HG03521 (cell line): ENCODE results near the gene MTCL1.

Experiments used
- ATAC-seq: cut with Tn5 transposase; IDR thresholded peaks from one replicate; pipeline ENCODE4 v1.9.1; 2021; ENCODE audit warnings: mild to moderate bottlenecking, moderate library complexity; ENCODE audit not compliant: unreplicated experiment

The MTCL1 gene

DNA sequence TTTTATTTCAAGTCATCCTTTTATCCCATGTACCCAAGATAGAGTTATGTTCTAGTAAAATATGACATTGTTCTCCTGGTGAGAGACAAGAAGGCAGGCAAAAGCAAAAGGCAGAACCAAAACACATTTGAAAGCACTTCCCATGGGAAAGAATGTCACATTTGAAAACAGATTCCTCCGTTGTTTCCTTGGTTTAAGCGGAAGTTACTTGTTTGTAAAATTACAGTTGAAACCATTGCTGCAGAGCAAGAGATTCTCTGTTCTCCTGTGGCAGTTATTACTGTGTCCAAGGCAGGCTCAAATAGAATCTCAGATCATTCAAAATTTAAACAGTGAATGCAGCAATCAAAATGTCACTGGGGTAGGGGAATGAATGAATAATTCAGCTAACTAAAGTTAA, 149.6 kb downstream of the MTCL1 start:
- ATAC-seq, result no peak

DNA sequence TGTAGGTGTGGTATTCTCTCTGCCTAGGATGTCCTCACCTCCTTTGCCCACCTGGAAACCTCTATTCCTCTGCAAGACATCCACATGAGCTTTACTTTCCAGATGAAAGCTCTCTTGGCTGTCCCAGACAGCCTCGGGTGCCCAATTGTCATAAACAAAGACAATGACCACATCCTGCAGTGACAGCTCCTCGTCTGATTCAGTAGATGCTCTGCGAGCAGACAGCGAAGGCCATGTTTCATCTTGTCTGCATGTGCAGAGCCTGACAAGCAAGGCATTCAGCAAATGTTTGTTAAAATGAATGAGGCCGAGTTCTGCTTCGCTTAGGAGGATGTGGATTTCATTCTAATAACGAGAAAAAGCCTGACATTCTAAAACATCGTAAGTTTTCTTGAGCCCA, 150.9 kb downstream of the MTCL1 start:
- no peak for ATAC-seq

DNA sequence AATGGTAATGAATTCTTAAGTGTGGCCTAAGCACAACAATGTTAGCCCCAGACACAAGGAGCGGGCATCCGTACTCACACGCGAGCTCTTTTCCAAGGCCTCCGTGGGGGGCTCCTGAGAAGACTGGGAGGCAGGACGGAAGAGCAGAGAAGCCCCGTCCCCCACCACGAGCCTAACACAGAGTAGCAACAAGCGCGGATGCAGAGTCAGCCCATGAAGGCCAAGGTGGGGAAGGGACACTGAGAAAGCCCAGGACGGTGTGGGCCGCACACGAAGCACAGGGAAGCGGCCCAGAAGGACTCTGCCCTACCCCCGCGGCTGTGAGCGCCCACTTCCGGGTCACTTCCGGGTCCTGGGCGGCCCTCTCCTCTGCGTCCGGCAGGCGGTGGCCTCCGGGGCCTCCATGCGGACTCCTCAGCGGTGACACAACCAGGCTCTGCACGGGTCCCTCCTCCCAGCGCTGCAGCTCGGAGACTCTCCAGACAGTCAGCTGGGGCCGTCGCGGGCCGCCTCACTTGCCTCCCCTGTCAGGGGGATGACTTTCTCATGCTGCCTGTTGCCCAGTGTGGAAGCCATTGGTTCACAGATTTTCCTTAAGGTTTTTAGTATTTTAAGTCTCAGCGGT, 151.5 kb downstream of the MTCL1 start:
- no peak for ATAC-seq

DNA sequence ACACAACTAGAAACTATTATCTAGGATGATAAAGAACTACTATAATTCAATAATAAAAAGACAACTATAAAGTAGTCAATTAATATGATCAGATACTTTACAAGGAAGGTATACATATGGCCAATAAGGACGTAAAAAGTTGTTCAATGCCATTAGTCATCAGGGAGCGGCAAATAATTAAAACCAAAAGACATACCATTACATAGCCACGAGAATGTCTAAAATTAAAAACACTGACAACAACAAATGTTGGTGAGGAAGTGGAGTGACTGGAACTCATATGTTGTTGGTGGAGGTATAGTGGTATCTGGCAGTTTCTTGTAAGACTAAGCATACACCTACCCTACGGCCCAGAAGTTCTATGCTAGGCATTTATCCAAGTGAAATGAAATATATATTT, 152.4 kb downstream of the MTCL1 start:
- ATAC-seq, result no peak

DNA sequence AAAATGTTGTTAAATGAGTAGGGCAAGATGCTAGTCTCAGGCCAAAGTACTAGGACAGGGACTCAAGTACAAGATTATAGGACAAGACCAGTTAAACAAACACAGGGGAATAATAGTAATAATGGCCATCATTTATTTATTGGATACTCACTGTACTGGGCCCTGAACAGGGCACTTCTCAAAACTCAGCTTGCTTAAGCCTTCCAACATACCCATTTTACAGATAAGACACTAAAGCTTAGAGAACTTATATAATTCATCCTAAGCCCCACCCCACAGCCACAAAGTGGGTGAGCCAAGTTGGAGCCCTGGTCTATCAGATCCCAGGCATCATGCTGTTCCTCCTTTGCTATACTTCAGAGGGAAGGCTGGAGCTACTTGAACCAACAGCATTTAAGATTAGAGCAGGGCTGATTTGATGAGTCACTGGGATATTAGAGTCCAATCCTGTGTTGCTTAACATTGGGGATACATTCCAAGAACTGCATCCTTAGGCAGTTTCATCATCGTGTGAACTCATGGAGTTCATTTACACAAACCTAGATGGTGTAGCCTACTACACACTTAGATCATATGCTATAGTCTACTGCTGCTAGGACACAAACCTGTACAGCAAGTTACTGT, 153.6 kb downstream of the MTCL1 start:
- ATAC-seq, result no peak

DNA sequence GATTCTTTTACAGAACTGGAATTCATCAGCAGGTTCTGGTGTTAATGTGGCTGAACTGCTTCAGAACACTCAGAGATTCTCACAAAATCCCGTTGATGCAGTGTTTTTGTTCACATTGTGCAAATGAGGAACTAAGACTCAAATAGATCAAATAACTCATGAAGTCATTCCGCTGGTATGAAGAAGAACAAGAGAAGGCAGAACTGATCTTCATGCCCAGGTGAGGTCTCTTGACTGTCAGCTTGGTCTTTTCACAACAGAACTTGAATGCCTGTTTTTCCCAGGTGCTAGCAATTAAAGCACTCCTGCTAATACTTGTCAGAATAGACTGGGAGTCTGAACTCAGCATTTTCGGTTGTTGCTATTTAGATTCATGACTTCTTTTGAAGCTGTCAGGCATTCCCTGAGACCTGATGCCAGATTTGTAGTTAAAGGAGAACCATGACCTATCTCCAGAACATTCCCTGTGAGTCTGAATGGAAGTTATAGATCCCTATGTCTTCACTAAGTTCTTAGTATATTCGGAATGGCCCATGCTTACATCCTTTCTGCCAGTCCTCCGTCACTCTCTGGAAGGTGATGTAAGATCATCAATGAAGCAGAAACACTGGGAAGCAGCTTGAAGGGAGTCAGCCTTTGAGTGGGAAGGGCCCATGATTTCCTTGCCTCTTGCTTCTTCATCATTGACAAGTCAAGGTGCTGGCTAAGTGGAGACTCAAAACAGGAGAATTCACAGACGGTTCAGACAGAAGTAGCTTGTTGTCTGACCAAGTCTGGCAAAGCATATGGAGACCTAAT, 155.7 kb downstream of the MTCL1 start:
- no peak for ATAC-seq

DNA sequence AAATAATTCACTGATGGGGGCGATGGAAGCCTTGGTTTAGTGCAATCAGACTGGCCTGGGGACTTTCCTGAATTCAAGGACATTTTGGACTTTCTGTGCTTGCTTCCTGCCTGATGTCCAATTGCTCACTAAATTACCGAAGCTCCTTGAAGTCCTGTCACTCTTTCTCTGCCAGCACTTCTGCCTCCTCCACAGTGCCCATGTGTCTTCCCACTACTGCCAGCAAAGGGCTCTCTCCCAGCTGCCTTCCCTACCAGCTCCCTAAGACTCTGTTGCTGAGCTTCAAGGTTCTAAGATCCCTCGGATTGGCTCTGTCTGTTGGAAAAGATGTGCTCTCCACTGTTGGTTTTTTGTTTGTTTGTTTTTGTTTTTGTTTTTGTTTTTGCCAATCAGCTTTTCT, 158.1 kb downstream of the MTCL1 start:
- ATAC-seq, result no peak

DNA sequence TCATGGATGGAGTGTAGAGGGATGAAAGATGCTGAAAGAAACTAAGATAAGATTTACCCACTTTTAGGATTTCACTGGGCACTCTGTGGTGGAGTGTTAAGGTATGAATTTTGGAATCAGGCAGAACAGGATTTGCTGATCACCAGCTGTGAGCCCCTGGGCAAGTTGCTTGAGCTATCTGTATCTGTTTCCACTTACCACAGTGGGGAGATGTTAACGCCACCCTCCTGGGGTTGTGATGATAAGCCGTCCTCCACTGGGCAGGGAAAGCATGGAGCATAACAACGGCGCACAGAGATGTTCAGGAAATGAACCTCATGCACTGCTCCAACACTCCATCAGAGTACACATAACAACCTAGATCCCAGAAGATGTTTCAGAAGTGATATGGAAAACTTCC, 160.6 kb downstream of the MTCL1 start:
- no peak for ATAC-seq

DNA sequence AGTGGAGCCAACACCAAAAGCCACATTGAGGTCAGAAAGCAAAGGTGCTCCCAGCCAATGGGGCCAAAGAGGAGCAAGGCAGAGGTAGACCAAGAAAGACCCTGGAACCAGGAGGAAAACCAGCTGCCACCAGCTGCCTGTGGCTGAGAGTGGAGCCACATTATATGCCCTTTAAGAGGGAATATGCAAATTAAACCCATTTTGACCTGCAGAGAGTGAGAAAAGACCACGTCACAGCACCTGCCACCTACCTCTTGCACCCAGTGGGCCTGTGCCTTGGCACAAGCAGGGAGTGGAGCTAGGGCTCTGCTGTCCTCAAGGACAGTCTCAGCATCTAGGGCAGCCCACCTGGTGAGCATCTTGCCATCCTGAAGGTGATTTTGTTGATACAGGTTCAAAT, 161.3 kb downstream of the MTCL1 start:
- ATAC-seq, result no peak

DNA sequence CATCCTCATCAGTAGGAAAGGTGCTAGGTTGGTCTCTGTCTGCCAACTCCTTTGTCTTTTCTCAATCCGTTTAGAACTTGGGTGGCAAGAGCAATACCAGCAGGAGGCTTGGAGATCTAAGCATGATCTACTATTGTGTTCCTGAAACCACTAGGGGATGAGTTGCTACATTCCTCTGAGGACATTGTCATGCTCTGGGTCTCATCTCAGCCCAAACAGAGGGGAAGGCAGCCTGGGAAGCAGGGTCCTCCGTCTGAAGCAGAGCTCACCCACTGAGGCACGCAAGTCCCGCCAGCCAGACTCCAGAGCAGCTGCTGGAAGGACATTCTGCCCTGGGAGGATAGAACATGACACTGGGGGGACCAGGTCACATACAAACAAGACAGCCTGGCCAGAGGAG, 162.9 kb downstream of the MTCL1 start:
- ATAC-seq, result no peak

DNA sequence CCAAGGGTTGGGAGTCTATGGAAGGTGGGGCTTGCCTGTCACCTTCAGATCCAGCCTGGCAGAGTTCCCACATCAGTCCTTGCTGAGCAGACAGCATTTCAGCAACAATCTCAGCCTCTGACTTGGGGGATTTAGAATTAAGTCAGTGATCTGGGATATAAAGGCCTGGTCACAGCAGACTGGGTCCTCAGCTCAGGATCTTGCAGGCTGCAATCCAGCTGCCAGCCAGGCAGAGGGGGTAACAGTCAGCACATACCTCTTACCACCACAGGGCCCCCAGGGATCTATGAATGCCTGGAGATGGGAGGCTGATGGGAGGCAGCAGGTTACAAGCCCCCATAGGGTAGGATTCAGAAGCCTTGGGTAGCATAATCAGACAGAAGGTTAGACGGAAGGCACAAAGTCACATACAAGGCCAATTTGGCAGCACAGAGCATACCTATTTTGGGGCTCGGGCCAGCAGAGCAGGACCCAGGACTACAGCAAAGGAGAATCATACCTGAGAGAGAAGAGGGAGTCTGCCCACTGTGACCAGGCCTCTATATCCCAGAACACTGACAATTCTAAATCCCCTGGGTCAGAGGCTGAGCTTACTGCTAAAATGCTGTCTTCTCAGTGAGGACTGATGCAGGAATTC, 163.5 kb downstream of the MTCL1 start:
- ATAC-seq, result no peak

DNA sequence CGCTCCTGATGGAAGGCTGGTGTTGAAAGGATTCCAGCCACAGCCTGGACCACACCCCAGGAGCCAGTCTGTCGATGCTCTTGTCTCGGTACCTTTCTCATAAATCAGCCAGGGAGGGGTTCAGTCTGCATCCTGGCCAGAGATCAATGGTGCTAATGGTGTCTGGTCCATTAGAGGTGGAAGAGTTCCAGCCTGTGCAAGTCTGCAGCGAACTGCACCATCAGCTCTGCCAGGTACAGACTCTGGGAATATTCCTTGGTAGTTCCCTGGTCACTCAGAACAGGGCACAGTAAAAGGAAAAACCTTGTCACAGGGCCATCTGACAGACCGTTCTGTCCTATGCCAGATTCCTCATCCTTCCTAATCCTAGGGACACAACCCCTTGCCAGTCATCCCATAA, 164.3 kb downstream of the MTCL1 start:
- ATAC-seq, result no peak

DNA sequence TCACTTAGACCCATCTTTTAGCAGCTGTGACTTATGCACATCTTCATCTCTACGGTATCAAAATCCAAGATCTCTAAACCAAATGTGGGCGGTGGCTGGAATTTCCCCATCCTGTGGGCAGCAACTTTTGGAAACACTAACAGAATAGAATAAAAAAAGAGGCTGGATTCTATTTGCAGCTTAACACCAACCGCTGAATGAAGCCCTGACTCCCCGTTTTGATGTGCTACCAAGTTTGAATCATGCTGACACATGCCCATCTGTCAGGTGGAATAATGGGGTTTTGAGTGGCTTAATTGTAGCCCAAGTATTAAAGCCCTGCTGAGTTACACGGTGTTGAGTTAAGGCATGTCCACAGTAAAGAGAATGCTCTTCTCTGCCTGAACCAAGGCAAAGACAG, 165.2 kb downstream of the MTCL1 start:
- ATAC-seq, result no peak

DNA sequence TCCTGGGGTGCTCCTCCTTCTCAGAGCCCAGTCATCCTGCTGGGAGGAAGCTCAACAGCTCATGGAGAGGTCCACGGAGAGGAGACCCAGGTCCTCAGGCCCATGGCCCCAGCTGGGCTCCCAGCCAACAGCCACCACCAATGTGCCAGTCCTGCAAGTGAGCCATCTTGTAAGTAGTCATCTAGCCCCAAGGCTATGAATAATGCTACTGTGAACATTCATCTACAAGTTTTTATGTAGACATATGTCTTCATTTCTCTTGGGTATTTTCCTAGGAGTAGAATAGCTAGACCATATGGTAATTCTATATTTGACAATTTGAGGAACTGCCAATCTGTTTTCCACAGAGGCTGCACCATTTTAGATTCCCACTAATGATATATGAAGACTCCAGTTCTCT, 166.1 kb downstream of the MTCL1 start:
- ATAC-seq, result no peak

DNA sequence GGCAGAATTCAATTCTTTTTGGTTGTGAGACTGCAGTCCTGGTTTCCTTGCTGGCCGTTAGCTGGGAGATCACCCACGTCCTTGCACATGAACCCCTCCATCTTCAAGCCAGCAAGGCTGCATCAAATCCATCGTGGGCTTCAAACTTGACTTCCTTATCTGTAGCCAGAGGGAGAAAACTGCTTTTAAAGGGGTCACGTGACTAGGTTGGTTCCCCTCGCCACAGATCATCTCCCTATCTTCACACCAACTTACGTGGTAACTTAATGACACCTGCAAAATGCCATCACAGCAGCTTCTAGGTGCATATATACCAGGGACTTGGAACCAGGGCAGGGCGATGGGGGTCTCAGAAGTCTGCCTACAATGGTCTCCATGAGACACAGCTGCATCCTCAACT, 169.5 kb downstream of the MTCL1 start:
- no peak for ATAC-seq

DNA sequence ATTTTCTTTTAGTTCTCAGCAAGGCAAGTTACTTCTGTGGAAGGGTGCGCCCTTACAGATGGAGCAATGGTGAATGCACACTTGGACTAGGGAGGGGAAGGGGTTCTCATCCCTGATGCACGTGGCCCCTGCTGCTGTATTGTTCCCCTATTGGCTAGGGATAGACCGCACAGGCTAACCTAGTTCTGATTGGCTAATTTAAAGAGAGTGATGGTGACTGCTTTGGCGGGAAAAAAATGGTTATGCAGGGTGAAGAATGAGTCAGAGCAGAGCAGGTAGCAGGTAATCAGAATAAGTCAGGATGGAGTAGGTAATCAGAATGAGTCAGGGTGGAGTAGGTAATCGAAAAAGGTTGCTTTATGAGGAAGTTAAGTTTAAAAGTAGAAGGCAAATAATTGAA, 171.5 kb downstream of the MTCL1 start:
- ATAC-seq, result no peak

DNA sequence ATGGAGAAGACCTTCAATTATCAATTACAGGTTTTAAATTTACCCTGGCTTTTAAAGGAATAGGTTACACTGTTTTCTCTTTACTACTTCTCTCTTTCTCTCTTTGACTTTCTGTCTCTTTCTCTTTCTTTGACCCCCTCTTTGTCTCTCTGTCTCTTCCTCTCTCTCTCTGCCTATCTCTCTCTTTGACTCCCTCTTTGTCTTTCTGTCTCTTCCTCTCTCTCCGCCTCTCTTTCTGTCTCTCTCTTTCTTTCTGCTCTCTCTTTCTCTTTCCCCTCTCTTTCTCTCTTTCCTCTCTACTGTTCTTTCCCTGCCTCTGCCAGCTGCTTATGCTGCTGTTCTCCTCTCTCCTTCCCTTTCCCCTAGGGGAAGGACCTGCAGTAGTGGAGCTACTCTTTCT, 175.7 kb downstream of the MTCL1 start:
- ATAC-seq, result no peak
